Smooth muscle cell (in vitro differentiated cells): ENCODE measurements around the gene TET3. TPM values are rescaled to one million over a fixed set of nuclear protein-coding genes. Genes with fewer than 3 reads are reported as not detected.

Source experiments
- DNase-seq: peaks from one replicate; lab custom pipeline; 2025; ENCODE audit not compliant: unreplicated experiment; lab: John Stamatoyannopoulos, UW
- H2AFZ ChIP-seq: fragments of 200-600 bp; sonication (generic); 2 replicates; pipeline ENCODE4 v1.6.0; 2016; ENCODE audit warnings: antibody characterized with exemption, low read depth, mild to moderate bottlenecking
- H3F3A ChIP-seq: fragments of 200-600 bp; sonication (generic); 2 replicates; pipeline ENCODE4 v1.6.0; 2017; ENCODE audit warnings: antibody characterized with exemption, low read depth
- H3K27ac ChIP-seq: fragments of 200-600 bp; sonication (generic); 2 replicates; pipeline ENCODE4 v1.5.1; 2016; ENCODE audit warnings: low read depth, mild to moderate bottlenecking
- H3K27me3 ChIP-seq: fragments of 200-600 bp; sonication (generic); 2 replicates; pipeline ENCODE4 v1.6.1; 2016; ENCODE audit warnings: low read depth, mild to moderate bottlenecking
- H3K36me3 ChIP-seq: fragments of 200-600 bp; sonication (generic); 2 replicates; pipeline ENCODE4 v1.5.1; 2016; ENCODE audit warnings: low read depth
- H3K4me1 ChIP-seq: fragments of 200-600 bp; sonication (generic); 2 replicates; pipeline ENCODE4 v1.5.1; 2016; ENCODE audit warnings: low read depth
- H3K4me2 ChIP-seq: fragments of 200-600 bp; sonication (generic); 2 replicates; pipeline ENCODE4 v1.6.0; 2016; ENCODE audit warnings: mild to moderate bottlenecking
- H3K4me3 ChIP-seq: fragments of 200-600 bp; sonication (generic); 2 replicates; pipeline ENCODE4 v1.5.1; 2016; ENCODE audit warnings: mild to moderate bottlenecking
- H3K79me2 ChIP-seq: fragments of 200-600 bp; sonication (generic); 2 replicates; pipeline ENCODE4 v1.6.0; 2016; ENCODE audit warnings: low read depth, mild to moderate bottlenecking
- H3K9ac ChIP-seq: fragments of 200-600 bp; sonication (generic); 2 replicates; pipeline ENCODE4 v1.6.0; 2016; ENCODE audit warnings: low read depth
- H3K9me3 ChIP-seq: fragments of 200-600 bp; sonication (generic); replicated peaks from 2 replicates; pipeline ENCODE4 v1.5.1; 2016; ENCODE audit warnings: low read depth
- H4K20me1 ChIP-seq: fragments of 200-600 bp; sonication (generic); 2 replicates; pipeline ENCODE4 v1.6.0; 2016; ENCODE audit warnings: low read depth
- CTCF ChIP-seq: fragments of 200-600 bp; sonication (generic); IDR thresholded peaks from 2 replicates; pipeline ENCODE4 v1.5.1; 2017; ENCODE audit warnings: borderline replicate concordance, mild to moderate bottlenecking, antibody characterized with exemption; ENCODE audit not compliant: insufficient read depth, poor library complexity, severe bottlenecking
- WGBS: methylation state at CpG from one replicate; pipeline ENCODE4 v1.1.7; 2016; ENCODE audit warnings: low lambda C conversion rate; 5-methylcytosine and 5-hydroxymethylcytosine counted together
- polyA plus RNA-seq: library from polyadenylated mRNA; unstranded; fragments of >200 nt; fragmentation: Nextera tagmentation; extraction: Ambion mirVana; gene quantifications from 2 replicates; pipeline ENCODE4 v1.2.1, GENCODE V29; 2016
- total RNA-seq: library from RNA; depleted of rRNA; stranded (reverse); fragments of >200 nt; gene quantifications from 2 replicates; pipeline ENCODE4 v1.2.3, GENCODE V29; 2014

TET3 gene
- total and polyA plus RNA-seq, 2 experiments from 2014 or later, result 3.2 to 12.7 TPM

- DNase-seq, result no peak
- no peak overlapping the region for H2AFZ ChIP-seq
- H3K27me3 ChIP-seq, result no peaks in the 10 kb centered on the region
- H3K4me2 ChIP-seq, result no peak overlapping the region
- no peak for TF ChIP-seq CTCF
- peaks cover 9% of the 10 kb centered on the region for H3F3A ChIP-seq
- no peak overlapping the region for H3K27ac ChIP-seq
- H3K36me3 ChIP-seq, result peaks cover 20% of the 10 kb centered on the region
- H3K4me1 ChIP-seq, result no peaks in the 10 kb centered on the region
- H3K4me3 ChIP-seq, result no peak overlapping the region
- no peak overlapping the region for H3K9ac ChIP-seq
- no peaks in the 10 kb centered on the region for H3K9me3 ChIP-seq
- WGBS, result 94% methylated on average over 4 of the region's 4 CpGs
- peaks cover 22% of the 10 kb centered on the region for H4K20me1 ChIP-seq
- no peaks in the 10 kb centered on the region for H3K79me2 ChIP-seq
These were observed 23.4 kb upstream of the TET3 start for GRCh38 chr2:73961274-73961673.

GRCh38 chr2:73961823-73962615, 22.7 kb upstream of the TET3 start:
- no peaks in the 10 kb centered on the region for H3K9me3 ChIP-seq
- DNase-seq, result no peak
- no peak overlapping the region for H2AFZ ChIP-seq
- H3K4me1 ChIP-seq, result no peaks in the 10 kb centered on the region
- H3K4me3 ChIP-seq, result no peak overlapping the region
- H3K27ac ChIP-seq, result no peak overlapping the region
- H3F3A ChIP-seq, result peaks cover 9% of the 10 kb centered on the region
- WGBS, result 88% methylated on average over 12 of the region's 12 CpGs
- H3K27me3 ChIP-seq, result no peaks in the 10 kb centered on the region
- peaks cover 20% of the 10 kb centered on the region for H3K36me3 ChIP-seq
- no peak for TF ChIP-seq CTCF
- no peak overlapping the region for H3K4me2 ChIP-seq
- H3K79me2 ChIP-seq, result no peaks in the 10 kb centered on the region
- peaks cover 15% of the 10 kb centered on the region for H4K20me1 ChIP-seq
- H3K9ac ChIP-seq, result no peak overlapping the region

- no peak for DNase-seq
- Histone ChIP-seq H3K27me3 (no peaks in the 10 kb centered on the region), H3K79me2 (no peaks in the 10 kb centered on the region), H2AFZ (no peak overlapping the region), H3K27ac (no peak overlapping the region), H3K9ac (no peak overlapping the region), H3F3A (peaks cover 9% of the 10 kb centered on the region), H3K36me3 (peaks cover 20% of the 10 kb centered on the region), H3K4me1 (no peaks in the 10 kb centered on the region), H3K9me3 (no peaks in the 10 kb centered on the region), H3K4me2 (no peak overlapping the region), H4K20me1 (peaks cover 7% of the 10 kb centered on the region), H3K4me3 (no peak overlapping the region)
- no peak for TF ChIP-seq CTCF
- 77% methylated on average over 5 of the region's 5 CpGs for WGBS
These were observed 21.9 kb upstream of the TET3 start for GRCh38 chr2:73962798-73963197.
